ENCODE results near the gene KRT86.

GRCh38 chr12:52228931-52229330, 45.5 kb upstream of the KRT86 start:
- no peak for TF ChIP-seq EZH2phosphoT487 (IDR thresholded peaks at IDR 0.05; ENCODE audit: low read length)
- TF ChIP-seq, protein P1, sequence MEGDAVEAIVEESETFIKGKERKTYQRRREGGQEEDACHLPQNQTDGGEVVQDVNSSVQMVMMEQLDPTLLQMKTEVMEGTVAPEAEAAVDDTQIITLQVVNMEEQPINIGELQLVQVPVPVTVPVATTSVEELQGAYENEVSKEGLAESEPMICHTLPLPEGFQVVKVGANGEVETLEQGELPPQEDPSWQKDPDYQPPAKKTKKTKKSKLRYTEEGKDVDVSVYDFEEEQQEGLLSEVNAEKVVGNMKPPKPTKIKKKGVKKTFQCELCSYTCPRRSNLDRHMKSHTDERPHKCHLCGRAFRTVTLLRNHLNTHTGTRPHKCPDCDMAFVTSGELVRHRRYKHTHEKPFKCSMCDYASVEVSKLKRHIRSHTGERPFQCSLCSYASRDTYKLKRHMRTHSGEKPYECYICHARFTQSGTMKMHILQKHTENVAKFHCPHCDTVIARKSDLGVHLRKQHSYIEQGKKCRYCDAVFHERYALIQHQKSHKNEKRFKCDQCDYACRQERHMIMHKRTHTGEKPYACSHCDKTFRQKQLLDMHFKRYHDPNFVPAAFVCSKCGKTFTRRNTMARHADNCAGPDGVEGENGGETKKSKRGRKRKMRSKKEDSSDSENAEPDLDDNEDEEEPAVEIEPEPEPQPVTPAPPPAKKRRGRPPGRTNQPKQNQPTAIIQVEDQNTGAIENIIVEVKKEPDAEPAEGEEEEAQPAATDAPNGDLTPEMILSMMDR (IDR thresholded peaks at IDR 0.05; ENCODE audit: low read length) = no peak

Data from MM.1S (cell line).